SK-N-SH (cell line): Measurements from ENCODE around the gene TBC1D3B. TPM values are rescaled to one million over a fixed set of nuclear protein-coding genes. Genes with fewer than 3 reads are reported as not detected.

Source experiments
- CTCF ChIA-PET: fragments of 300-600, 350-600 bp; formaldehyde crosslinking; extraction: SDS; loops from one replicate; lab custom pipeline; 2021; lab: Yijun Ruan, JAX
- POLR2A ChIA-PET: fragments of 350-600 bp; sonication (Branson Sonifier 250); formaldehyde crosslinking; extraction: SDS; loops from one replicate; lab custom pipeline; 2020; ENCODE audit warnings: antibody characterized with exemption, inconsistent platforms; lab: Yijun Ruan, JAX
- DNase-seq: peaks from one replicate; pipeline ENCODE4 v3.0.0; 2012
- H2AFZ ChIP-seq: fragments of 200-600 bp; sonication (generic); 2 replicates; pipeline ENCODE4 v1.8.1; 2016; ENCODE audit warnings: antibody characterized with exemption, mild to moderate bottlenecking, low read depth
- H3F3A ChIP-seq: fragments of 200-600 bp; sonication (generic); replicated peaks from 2 replicates; pipeline ENCODE3; 2016; ENCODE audit warnings: antibody characterized with exemption, mild to moderate bottlenecking; ENCODE audit not compliant: insufficient read depth
- H3K27ac ChIP-seq, 2 experiments: fragments of 200-500 bp in 1 of 2; fragments of 200-600 bp in 1 of 2; sonication (Bioruptor generic) in 1 of 2; sonication (generic), shearing (Covaris generic) in 1 of 2; 2 replicates each; pipeline versions ENCODE4 v1.5.1 to v1.6.1; 2014 to 2016; ENCODE audit warnings: low read depth in 2 of 2, inconsistent platforms in 1 of 2, low read length in 1 of 2, mild to moderate bottlenecking in 1 of 2, mixed read lengths in 1 of 2
- H3K27me3 ChIP-seq: fragments of 200-600 bp; sonication (generic), shearing (Covaris generic); 2 replicates; pipeline ENCODE4 v1.6.1; 2016; ENCODE audit warnings: mixed run types; ENCODE audit not compliant: insufficient read depth
- H3K36me3 ChIP-seq, 2 experiments: fragments of 200-500 bp in 1 of 2; fragments of 200-600 bp in 1 of 2; sonication (Bioruptor generic) in 1 of 2; sonication (generic) in 1 of 2; replicated peaks in 1 of 2; 2 replicates each; pipeline versions ENCODE3 to v1.5.1; 2014 to 2016; ENCODE audit warnings: low read length in 1 of 2, mild to moderate bottlenecking in 1 of 2; ENCODE audit not compliant: insufficient read depth in 2 of 2, control insufficient read depth in 1 of 2
- H3K4me1 ChIP-seq, 2 experiments: fragments of 200-500 bp in 1 of 2; fragments of 200-600 bp in 1 of 2; sonication (Bioruptor generic) in 1 of 2; sonication (generic), shearing (Covaris generic) in 1 of 2; 2 replicates each; pipeline versions ENCODE4 v1.5.1 to v1.6.1; 2014 to 2016; ENCODE audit warnings: low read depth in 1 of 2, low read length in 1 of 2, mixed run types in 1 of 2; ENCODE audit not compliant: insufficient read depth in 2 of 2, control insufficient read depth in 1 of 2
- H3K4me2 ChIP-seq: fragments of 200-600 bp; sonication (generic), shearing (Covaris generic); 2 replicates; pipeline ENCODE4 v1.6.1; 2017; ENCODE audit warnings: mixed run types
- H3K4me3 ChIP-seq, 2 experiments: fragments of 200-500 bp in 1 of 2; fragments of 200-600 bp in 1 of 2; sonication (Bioruptor generic) in 1 of 2; sonication (generic), shearing (Covaris generic) in 1 of 2; 2 replicates each; pipeline versions ENCODE4 v1.5.1 to v1.8.1; 2014 to 2016; ENCODE audit warnings: low read depth in 2 of 2, inconsistent platforms in 1 of 2, low read length in 1 of 2, mild to moderate bottlenecking in 1 of 2, mixed read lengths in 1 of 2, moderate library complexity in 1 of 2
- H3K79me2 ChIP-seq: fragments of 200-600 bp; sonication (generic); 2 replicates; pipeline ENCODE4 v1.8.1; 2017; ENCODE audit warnings: mild to moderate bottlenecking; ENCODE audit not compliant: insufficient read depth
- H3K9ac ChIP-seq: fragments of 200-600 bp; sonication (generic); 2 replicates; pipeline ENCODE4 v1.6.1; 2017; ENCODE audit warnings: mixed run types
- H3K9me2 ChIP-seq: fragments of 200-600 bp; sonication (generic); 2 replicates; pipeline ENCODE4 v1.6.1; 2017; ENCODE audit warnings: mixed run types
- H3K9me3 ChIP-seq: fragments of 200-600 bp; sonication (generic); 2 replicates; pipeline ENCODE4 v1.6.1; 2017; ENCODE audit warnings: mixed run types, mild to moderate bottlenecking, moderate library complexity
- H4K20me1 ChIP-seq: fragments of 200-600 bp; sonication (generic); 2 replicates; pipeline ENCODE4 v1.6.1; 2017; ENCODE audit warnings: mild to moderate bottlenecking, mixed run types; ENCODE audit not compliant: insufficient read depth
- FOSL2 ChIP-seq: IDR thresholded peaks from 2 replicates; pipeline ENCODE4 v1.4.0; 2012; ENCODE audit warnings: low read depth, mild to moderate bottlenecking, moderate library complexity, borderline replicate concordance
- GABPA ChIP-seq: IDR thresholded peaks from 2 replicates; pipeline ENCODE4 v1.4.0; 2012; ENCODE audit warnings: low read depth, mild to moderate bottlenecking
- JUND ChIP-seq: IDR thresholded peaks from 2 replicates; pipeline ENCODE4 v1.4.0; 2012
- MXI1 ChIP-seq: IDR thresholded peaks from 2 replicates; pipeline ENCODE4 v1.6.1; 2012; ENCODE audit warnings: mild to moderate bottlenecking, low read depth, low read length, improper control_type of control experiment
- POLR2AphosphoS5 ChIP-seq: IDR thresholded peaks from 2 replicates; pipeline ENCODE4 v1.6.1; 2012; ENCODE audit warnings: low read depth, low read length
- RCOR1 ChIP-seq: fragments of 150-350 bp; IDR thresholded peaks from 2 replicates; pipeline ENCODE4 v1.6.1; 2017; ENCODE audit warnings: antibody characterized with exemption, low read length
- RFX5 ChIP-seq: IDR thresholded peaks from 2 replicates; pipeline ENCODE4 v1.6.1; 2012; ENCODE audit warnings: mild to moderate bottlenecking, improper control_type of control experiment, low read length
- SIN3A ChIP-seq: IDR thresholded peaks from 2 replicates; pipeline ENCODE4 v1.6.1; 2012; ENCODE audit warnings: low read depth, mild to moderate bottlenecking, low read length, moderate library complexity, borderline replicate concordance
- SMC3 ChIP-seq: IDR thresholded peaks from 2 replicates; pipeline ENCODE4 v1.6.1; 2012; ENCODE audit warnings: low read depth, low read length, improper control_type of control experiment
- WGBS: methylation state at CpG from one replicate; pipeline ENCODE4 v1.1.6; 2017; ENCODE audit warnings: low lambda C conversion rate; 5-methylcytosine and 5-hydroxymethylcytosine counted together
- polyA plus RNA-seq, 3 experiments: library from polyadenylated mRNA; depleted of rRNA; stranded (reverse); fragments of >200 nt; gene quantifications; 2 replicates each; pipeline ENCODE4 v1.2.3, GENCODE V29; 2012
- TF ChIP-seq, protein P1 (sequence below): fragments of 200-600 bp; sonication (generic); IDR thresholded peaks from 2 replicates; pipeline ENCODE4 v1.6.1; 2017; ENCODE audit warnings: antibody characterized with exemption, mild to moderate bottlenecking, moderate library complexity
- TF ChIP-seq, protein P2 (sequence below): IDR thresholded peaks from 2 replicates; pipeline ENCODE4; 2012
- TF ChIP-seq, protein P3 (sequence below): fragments of 150-350 bp; IDR thresholded peaks from 2 replicates; pipeline ENCODE4 v1.6.1; 2017; ENCODE audit warnings: antibody characterized with exemption, low read length, low read depth, borderline replicate concordance

TBC1D3B gene
- polyA plus RNA-seq, 1 of the 3 experiments (the other 2 are of a cell fraction): 3.7 TPM

DNA sequence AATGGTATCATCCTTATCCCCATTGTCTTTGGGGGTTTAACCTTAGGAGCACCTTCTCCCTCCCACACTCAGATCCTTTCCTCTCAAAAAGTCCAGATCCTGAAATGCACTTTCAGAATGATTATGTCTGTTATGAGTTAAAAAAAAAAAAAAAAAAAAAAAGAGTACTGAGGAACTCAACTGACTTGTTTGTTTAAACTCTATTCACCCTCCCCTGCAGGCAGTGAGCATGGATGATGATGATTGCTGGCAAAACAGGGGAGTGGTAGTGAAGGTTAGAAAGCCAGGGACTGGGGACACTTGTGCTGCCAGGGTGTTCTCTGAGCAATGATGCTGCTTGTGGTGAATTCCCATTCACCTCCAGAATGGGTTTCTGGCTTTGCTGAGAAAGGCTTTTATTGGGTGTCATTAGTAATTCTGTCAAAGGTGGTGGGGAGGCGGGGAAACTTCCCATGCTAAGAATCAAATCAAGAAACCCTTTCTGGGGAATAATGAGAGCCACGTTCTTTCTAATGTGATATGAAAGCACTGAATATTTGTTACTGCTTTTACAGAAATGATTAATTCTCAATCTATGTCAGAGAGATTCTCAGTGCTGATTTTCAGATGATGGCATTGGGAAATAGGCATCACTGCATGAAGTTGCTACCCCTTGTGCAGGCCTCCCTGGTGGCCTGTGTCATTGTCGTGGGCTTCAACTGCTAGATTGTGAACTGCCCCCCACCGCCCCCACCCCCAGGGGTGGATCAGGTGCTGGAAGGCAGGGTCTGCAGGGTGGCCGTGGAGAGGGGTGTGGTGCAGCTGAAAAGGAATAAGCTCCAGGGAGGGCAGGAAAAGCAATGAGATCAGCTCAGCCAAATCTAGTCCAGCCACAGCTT is 58.7 kb downstream of the TBC1D3B start:
- Histone ChIP-seq H3K9me2 (no peaks in the 10 kb centered on the region), H3K36me3 (no peaks in the 10 kb centered on the region), H3K79me2 (no peaks in the 10 kb centered on the region), H3K4me1 (no peaks in the 10 kb centered on the region), H3K4me2 (no peak overlapping the region), H3F3A (no peaks in the 10 kb centered on the region), H3K9ac (no peak overlapping the region), H3K4me3 (no peak overlapping the region), H4K20me1 (no peaks in the 10 kb centered on the region), H3K27me3 (0 out of 2 replicates have a peak, but pooled peaks cover 4% of the 10 kb centered on the region), H3K9me3 (no peaks in the 10 kb centered on the region), H2AFZ (no peak overlapping the region), H3K27ac (no peak overlapping the region)
- ChIA-PET CTCF (interaction anchor here (0.8 to 1.4 kb wide), 2 partner anchors 31 to 45 kb away, joined by 4 read pairs; no protein-coding TSS in a partner anchor), POLR2A (no interaction called here)
- WGBS: 3% methylated on average over 3 of the region's 5 CpGs
- DNase-seq: no peak
- TF ChIP-seq SMC3 (no peak), RCOR1 (no peak), MXI1 (no peak), FOSL2 (no peak), JUND (no peak), GABPA (no peak), RFX5 (no peak), SIN3A (no peak), POLR2AphosphoS5 (no peak)
- TF ChIP-seq, protein P1, sequence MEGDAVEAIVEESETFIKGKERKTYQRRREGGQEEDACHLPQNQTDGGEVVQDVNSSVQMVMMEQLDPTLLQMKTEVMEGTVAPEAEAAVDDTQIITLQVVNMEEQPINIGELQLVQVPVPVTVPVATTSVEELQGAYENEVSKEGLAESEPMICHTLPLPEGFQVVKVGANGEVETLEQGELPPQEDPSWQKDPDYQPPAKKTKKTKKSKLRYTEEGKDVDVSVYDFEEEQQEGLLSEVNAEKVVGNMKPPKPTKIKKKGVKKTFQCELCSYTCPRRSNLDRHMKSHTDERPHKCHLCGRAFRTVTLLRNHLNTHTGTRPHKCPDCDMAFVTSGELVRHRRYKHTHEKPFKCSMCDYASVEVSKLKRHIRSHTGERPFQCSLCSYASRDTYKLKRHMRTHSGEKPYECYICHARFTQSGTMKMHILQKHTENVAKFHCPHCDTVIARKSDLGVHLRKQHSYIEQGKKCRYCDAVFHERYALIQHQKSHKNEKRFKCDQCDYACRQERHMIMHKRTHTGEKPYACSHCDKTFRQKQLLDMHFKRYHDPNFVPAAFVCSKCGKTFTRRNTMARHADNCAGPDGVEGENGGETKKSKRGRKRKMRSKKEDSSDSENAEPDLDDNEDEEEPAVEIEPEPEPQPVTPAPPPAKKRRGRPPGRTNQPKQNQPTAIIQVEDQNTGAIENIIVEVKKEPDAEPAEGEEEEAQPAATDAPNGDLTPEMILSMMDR: no peak
- TF ChIP-seq, protein P2, sequence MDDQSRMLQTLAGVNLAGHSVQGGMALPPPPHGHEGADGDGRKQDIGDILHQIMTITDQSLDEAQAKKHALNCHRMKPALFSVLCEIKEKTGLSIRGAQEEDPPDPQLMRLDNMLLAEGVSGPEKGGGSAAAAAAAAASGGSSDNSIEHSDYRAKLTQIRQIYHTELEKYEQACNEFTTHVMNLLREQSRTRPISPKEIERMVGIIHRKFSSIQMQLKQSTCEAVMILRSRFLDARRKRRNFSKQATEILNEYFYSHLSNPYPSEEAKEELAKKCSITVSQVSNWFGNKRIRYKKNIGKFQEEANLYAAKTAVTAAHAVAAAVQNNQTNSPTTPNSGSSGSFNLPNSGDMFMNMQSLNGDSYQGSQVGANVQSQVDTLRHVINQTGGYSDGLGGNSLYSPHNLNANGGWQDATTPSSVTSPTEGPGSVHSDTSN: no peak
- TF ChIP-seq, protein P3, sequence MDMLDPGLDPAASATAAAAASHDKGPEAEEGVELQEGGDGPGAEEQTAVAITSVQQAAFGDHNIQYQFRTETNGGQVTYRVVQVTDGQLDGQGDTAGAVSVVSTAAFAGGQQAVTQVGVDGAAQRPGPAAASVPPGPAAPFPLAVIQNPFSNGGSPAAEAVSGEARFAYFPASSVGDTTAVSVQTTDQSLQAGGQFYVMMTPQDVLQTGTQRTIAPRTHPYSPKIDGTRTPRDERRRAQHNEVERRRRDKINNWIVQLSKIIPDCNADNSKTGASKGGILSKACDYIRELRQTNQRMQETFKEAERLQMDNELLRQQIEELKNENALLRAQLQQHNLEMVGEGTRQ: no peak

Other genes with a start within 250 kb of the TBC1D3B start
- 1.8 and 2.5 TPM in 2 replicates for gene RDM1, start 245.9 kb downstream of the TBC1D3B start, polyA plus RNA-seq (2012; rRNA removed)
- gene LYZL6, start 232.9 kb downstream of the TBC1D3B start, polyA plus RNA-seq (2012; rRNA removed): not detected in 2 replicates
- gene CCL16, start 195.1 kb downstream of the TBC1D3B start, polyA plus RNA-seq (2012; rRNA removed): not detected in 2 replicates
- gene CCL14, start 189.9 kb downstream of the TBC1D3B start, polyA plus RNA-seq (2012; rRNA removed): not detected in 2 replicates
- gene CCL15, start 175.1 kb downstream of the TBC1D3B start, polyA plus RNA-seq (2012; rRNA removed): not detected in 2 replicates
- not detected in 2 replicates for gene CCL23, start 158.7 kb downstream of the TBC1D3B start, polyA plus RNA-seq (2012; rRNA removed)
- not detected in 2 replicates for gene CCL18, start 112.4 kb downstream of the TBC1D3B start, polyA plus RNA-seq (2012; rRNA removed)
- gene CCL3, start 86.5 kb downstream of the TBC1D3B start, polyA plus RNA-seq (2012; rRNA removed): not detected in 2 replicates
- gene CCL4, start 72.8 kb downstream of the TBC1D3B start, polyA plus RNA-seq (2012; rRNA removed): not detected in 2 replicates
- gene CCL3L1, start 20.1 kb upstream of the TBC1D3B start, polyA plus RNA-seq (2012; rRNA removed): not detected in 2 replicates
- not detected in 2 replicates for gene CCL4L2, start 34.4 kb upstream of the TBC1D3B start, polyA plus RNA-seq (2012; rRNA removed)
- gene TBC1D3I, start 87.9 kb upstream of the TBC1D3B start, polyA plus RNA-seq (2012; rRNA removed): 0.05 TPM in 1 of 2 replicates, not detected in the other
- gene TBC1D3G, start 147.2 kb upstream of the TBC1D3B start, polyA plus RNA-seq (2012; rRNA removed): not detected in 2 replicates
- gene TBC1D3H, start 211.8 kb upstream of the TBC1D3B start, polyA plus RNA-seq (2012; rRNA removed): not detected in 2 replicates